A549 treated with CORT108297 at 1 μM for 4 hours (cell line): ENCODE results near the gene ERG. TPM values are rescaled to one million over a fixed set of nuclear protein-coding genes. Genes with fewer than 3 reads are reported as not detected.

ENCODE experiments used
- total RNA-seq: library from RNA; stranded (reverse); fragments of 200-300 nt; extraction: Qiagen RNA extraction; gene quantifications from 5 replicates; pipeline ENCODE4 v1.2.3, GENCODE V29; 2022

Gene ERG, protein sequence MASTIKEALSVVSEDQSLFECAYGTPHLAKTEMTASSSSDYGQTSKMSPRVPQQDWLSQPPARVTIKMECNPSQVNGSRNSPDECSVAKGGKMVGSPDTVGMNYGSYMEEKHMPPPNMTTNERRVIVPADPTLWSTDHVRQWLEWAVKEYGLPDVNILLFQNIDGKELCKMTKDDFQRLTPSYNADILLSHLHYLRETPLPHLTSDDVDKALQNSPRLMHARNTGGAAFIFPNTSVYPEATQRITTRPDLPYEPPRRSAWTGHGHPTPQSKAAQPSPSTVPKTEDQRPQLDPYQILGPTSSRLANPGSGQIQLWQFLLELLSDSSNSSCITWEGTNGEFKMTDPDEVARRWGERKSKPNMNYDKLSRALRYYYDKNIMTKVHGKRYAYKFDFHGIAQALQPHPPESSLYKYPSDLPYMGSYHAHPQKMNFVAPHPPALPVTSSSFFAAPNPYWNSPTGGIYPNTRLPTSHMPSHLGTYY
- not detected in 5 replicates for total RNA-seq

DNA sequence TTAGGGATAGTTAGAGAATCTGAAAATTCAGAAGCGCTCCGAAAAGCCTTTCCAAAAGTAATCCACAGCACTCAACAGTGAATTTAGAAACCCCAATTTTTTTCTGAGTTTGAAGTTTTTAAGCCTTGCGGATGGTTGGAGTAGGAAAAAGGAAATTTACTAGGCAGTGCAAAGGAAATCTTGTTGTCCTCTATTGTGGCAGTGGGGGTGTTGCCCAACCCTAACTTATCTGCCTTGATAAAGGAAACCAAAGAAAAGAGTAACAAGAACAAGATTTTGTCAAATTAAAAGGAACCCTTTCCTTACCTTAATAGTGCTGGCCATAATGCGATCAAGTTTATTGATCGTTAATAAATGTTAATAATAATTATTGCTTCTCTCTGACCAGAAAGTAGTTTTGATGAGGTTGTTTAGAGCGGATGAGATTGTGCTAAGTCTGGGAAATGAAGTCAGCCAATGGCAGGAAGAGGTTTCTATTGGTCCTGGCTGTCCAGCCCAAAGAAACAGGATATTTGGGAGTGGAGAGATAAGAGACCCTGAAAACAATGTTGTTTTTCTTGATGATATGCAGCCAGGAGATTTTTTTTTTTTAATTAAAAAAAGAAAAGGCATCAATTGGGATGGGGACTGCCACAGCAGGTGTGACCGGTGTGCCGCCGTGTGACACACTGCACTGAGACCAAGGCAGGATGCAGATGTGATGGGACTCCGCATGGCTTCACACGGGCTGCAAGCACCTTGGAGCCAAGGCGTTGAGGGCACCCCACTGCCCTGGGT, at the start of gene ERG:
TSS of gene ERG (minus strand) at position 421 of the 777 bp plus-strand sequence. CDS start at position 324, 97 bp downstream.

Other genes starting within 250 kb of the ERG start
- 0.07 to 0.43 TPM (median 0.17 TPM) in 5 replicates for gene KCNJ15, start 241.5 kb downstream of the ERG start, total RNA-seq